ENCODE measurements around the gene SEPHS1.
A peak's percentile ranks its signal among the peaks of the same experiment; 100 is the strongest.

SEPHS1 gene

DNA sequence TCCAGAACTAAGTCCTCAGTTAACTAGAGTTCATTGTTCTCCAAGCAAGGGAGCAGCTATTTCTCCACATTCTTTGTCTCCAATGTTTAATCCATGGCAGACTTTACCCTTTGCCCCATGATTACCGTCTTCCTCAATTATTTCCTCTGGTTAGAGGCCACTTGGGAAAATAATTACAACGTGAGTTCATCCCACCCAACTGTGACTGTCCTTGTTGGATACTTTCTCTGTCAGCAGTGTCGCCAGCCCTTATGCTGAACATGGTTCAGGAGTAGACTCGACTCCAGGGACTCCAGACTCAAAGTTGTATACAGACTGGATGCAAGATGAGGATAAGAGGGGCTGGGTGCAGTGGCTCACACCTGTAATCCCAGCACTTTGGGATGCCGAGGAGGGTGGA is 17.1 kb upstream of the SEPHS1 start:
- Histone ChIP-seq H3K9me3 (ENCODE audit: insufficient read depth, low read length) (no peaks in the 10 kb centered on the region), H3K4me1 (ENCODE audit: insufficient read depth, insufficient read length) (no peaks in the 10 kb centered on the region), H3K27me3 (ENCODE audit: insufficient read depth, insufficient read length) (no peaks in the 10 kb centered on the region), H3K9ac (ENCODE audit: insufficient read length, low read depth) (no peak overlapping the region), H3K36me3 (ENCODE audit: insufficient read depth, insufficient read length, low read length) (no peaks in the 10 kb centered on the region), H3K4me3 (ENCODE audit: insufficient read length, low read depth) (no peak overlapping the region)
- TF ChIP-seq YY1 (IDR thresholded peaks at IDR 0.05; ENCODE audit: insufficient read depth, insufficient read length) (no peak), SUZ12 (IDR thresholded peaks at IDR 0.05; ENCODE audit: extremely low read depth, insufficient read depth, insufficient read length) (no peak), ZNF274 (IDR thresholded peaks at IDR 0.05; ENCODE audit: low read depth, low read length) (no peak)
- DNase-seq (ENCODE audit: low read depth, low spot score): no peak

- Histone ChIP-seq H3K9me3 (ENCODE audit: insufficient read depth, low read length) (no peaks in the 10 kb centered on the region), H3K27me3 (ENCODE audit: insufficient read depth, insufficient read length) (no peaks in the 10 kb centered on the region), H3K9ac (ENCODE audit: insufficient read length, low read depth) (no peak overlapping the region), H3K4me3 (ENCODE audit: insufficient read length, low read depth) (no peak overlapping the region), H3K36me3 (ENCODE audit: insufficient read depth, insufficient read length, low read length) (no peaks in the 10 kb centered on the region), H3K4me1 (ENCODE audit: insufficient read depth, insufficient read length) (no peaks in the 10 kb centered on the region)
- TF ChIP-seq ZNF274 (IDR thresholded peaks at IDR 0.05; ENCODE audit: low read depth, low read length) (no peak), YY1 (IDR thresholded peaks at IDR 0.05; ENCODE audit: insufficient read depth, insufficient read length) (no peak), SUZ12 (IDR thresholded peaks at IDR 0.05; ENCODE audit: extremely low read depth, insufficient read depth, insufficient read length) (no peak)
- no peak for DNase-seq (ENCODE audit: low read depth, low spot score)
Measured at GRCh38 chr10:13360587-13360986, 12.5 kb upstream of the SEPHS1 start.

- H3K9ac ChIP-seq (ENCODE audit: insufficient read length, low read depth): no peak overlapping the region
- H3K4me1 ChIP-seq (ENCODE audit: insufficient read depth, insufficient read length): peaks cover 6% of the 10 kb centered on the region
- H3K27me3 ChIP-seq (ENCODE audit: insufficient read depth, insufficient read length): no peaks in the 10 kb centered on the region
- no peaks in the 10 kb centered on the region for H3K36me3 ChIP-seq (ENCODE audit: insufficient read depth, insufficient read length, low read length)
- TF ChIP-seq SUZ12 (IDR thresholded peaks at IDR 0.05; ENCODE audit: extremely low read depth, insufficient read depth, insufficient read length) (no peak), YY1 (IDR thresholded peaks at IDR 0.05; ENCODE audit: insufficient read depth, insufficient read length) (no peak), ZNF274 (IDR thresholded peaks at IDR 0.05; ENCODE audit: low read depth, low read length) (no peak)
- H3K9me3 ChIP-seq (ENCODE audit: insufficient read depth, low read length): no peaks in the 10 kb centered on the region
- no peak for DNase-seq (ENCODE audit: low read depth, low spot score)
- H3K4me3 ChIP-seq (ENCODE audit: insufficient read length, low read depth): no peak overlapping the region
Measured at GRCh38 chr10:13356392-13356791, 8.3 kb upstream of the SEPHS1 start.

- Histone ChIP-seq H3K4me1 (ENCODE audit: insufficient read depth, insufficient read length) (peaks cover 6% of the 10 kb centered on the region), H3K4me3 (ENCODE audit: insufficient read length, low read depth) (no peak overlapping the region), H3K9me3 (ENCODE audit: insufficient read depth, low read length) (no peaks in the 10 kb centered on the region), H3K9ac (ENCODE audit: insufficient read length, low read depth) (no peak overlapping the region), H3K36me3 (ENCODE audit: insufficient read depth, insufficient read length, low read length) (no peaks in the 10 kb centered on the region), H3K27me3 (ENCODE audit: insufficient read depth, insufficient read length) (no peaks in the 10 kb centered on the region)
- no peak for DNase-seq (ENCODE audit: low read depth, low spot score)
- no peak for TF ChIP-seq YY1 (IDR thresholded peaks at IDR 0.05; ENCODE audit: insufficient read depth, insufficient read length)
- TF ChIP-seq ZNF274 (IDR thresholded peaks at IDR 0.05; ENCODE audit: low read depth, low read length): no peak
- no peak for TF ChIP-seq SUZ12 (IDR thresholded peaks at IDR 0.05; ENCODE audit: extremely low read depth, insufficient read depth, insufficient read length)
Measured at GRCh38 chr10:13354783-13355182, 6.7 kb upstream of the SEPHS1 start.

DNA sequence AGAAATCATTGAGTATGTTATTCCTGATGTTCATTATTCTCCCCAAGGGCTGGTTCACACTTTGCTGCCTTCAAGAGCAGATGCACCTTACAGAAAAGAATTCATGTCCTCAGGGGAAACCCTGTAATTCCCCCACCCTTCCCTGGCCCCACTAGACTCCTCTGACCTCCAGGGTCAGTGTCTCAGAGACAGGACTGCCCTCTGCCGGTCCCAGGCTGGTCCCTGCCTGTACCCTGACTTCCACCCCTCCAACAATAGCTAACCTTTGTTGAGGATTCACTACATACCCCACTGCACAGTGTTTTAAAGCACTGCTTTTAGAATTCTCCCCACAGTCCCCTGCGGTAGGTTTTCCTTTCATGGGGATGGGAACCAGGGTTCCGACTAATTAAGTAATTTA is 4.4 kb upstream of the SEPHS1 start:
- no peak overlapping the region for H3K9ac ChIP-seq (ENCODE audit: insufficient read length, low read depth)
- H3K9me3 ChIP-seq (ENCODE audit: insufficient read depth, low read length): no peaks in the 10 kb centered on the region
- TF ChIP-seq YY1 (IDR thresholded peaks at IDR 0.05; ENCODE audit: insufficient read depth, insufficient read length): no peak
- TF ChIP-seq ZNF274 (IDR thresholded peaks at IDR 0.05; ENCODE audit: low read depth, low read length): no peak
- no peak for DNase-seq (ENCODE audit: low read depth, low spot score)
- H3K4me1 ChIP-seq (ENCODE audit: insufficient read depth, insufficient read length): peaks cover 6% of the 10 kb centered on the region
- H3K27me3 ChIP-seq (ENCODE audit: insufficient read depth, insufficient read length): no peaks in the 10 kb centered on the region
- no peak overlapping the region for H3K4me3 ChIP-seq (ENCODE audit: insufficient read length, low read depth)
- H3K36me3 ChIP-seq (ENCODE audit: insufficient read depth, insufficient read length, low read length): no peaks in the 10 kb centered on the region

DNA sequence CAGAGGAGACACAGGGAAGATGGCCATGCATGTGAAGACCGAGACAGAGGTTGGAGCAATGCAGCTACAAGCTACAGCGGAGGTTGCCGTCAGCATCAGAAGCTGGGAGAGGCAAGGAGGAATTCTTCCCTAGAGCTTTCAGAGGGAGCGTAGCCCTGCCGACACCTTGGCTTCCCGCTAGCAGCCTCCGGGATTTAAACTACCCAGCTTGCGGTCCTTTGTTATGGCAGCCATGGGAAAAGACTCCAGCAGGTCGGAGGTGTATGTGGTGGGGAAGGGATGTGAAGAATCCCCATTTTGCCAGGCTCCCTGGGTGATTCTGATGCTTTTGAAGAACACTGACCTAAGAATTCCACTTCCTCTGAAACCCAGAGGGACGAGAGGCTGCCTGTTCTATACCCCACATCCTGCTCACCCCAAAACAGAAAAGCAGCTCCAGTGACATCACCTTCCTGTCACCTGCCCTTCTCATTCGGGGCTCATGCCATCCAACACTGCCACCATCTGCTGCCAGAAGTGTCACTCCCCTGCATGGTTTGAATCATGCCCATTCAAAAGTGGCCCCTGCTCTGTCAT is 3.3 kb upstream of the SEPHS1 start:
- DNase-seq (ENCODE audit: low read depth, low spot score): peak; percentile 80
- TF ChIP-seq SUZ12 (IDR thresholded peaks at IDR 0.05; ENCODE audit: extremely low read depth, insufficient read depth, insufficient read length) (no peak), YY1 (IDR thresholded peaks at IDR 0.05; ENCODE audit: insufficient read depth, insufficient read length) (no peak), ZNF274 (IDR thresholded peaks at IDR 0.05; ENCODE audit: low read depth, low read length) (no peak)
- Histone ChIP-seq H3K27me3 (ENCODE audit: insufficient read depth, insufficient read length) (no peaks in the 10 kb centered on the region), H3K36me3 (ENCODE audit: insufficient read depth, insufficient read length, low read length) (no peaks in the 10 kb centered on the region), H3K4me3 (ENCODE audit: insufficient read length, low read depth) (no peak overlapping the region), H3K4me1 (ENCODE audit: insufficient read depth, insufficient read length) (peaks cover 6% of the 10 kb centered on the region), H3K9me3 (ENCODE audit: insufficient read depth, low read length) (no peaks in the 10 kb centered on the region), H3K9ac (ENCODE audit: insufficient read length, low read depth) (peak overlapping the region; percentile 56)

GRCh38 chr10:13349463-13350274 is 1.6 kb upstream of the SEPHS1 start:
- no peaks in the 10 kb centered on the region for H3K27me3 ChIP-seq (ENCODE audit: insufficient read depth, insufficient read length)
- H3K9ac ChIP-seq (ENCODE audit: insufficient read length, low read depth): peak overlapping the region; percentile 97
- peak; percentile 94 for DNase-seq (ENCODE audit: low read depth, low spot score)
- H3K36me3 ChIP-seq (ENCODE audit: insufficient read depth, insufficient read length, low read length): peaks cover 6% of the 10 kb centered on the region
- H3K4me3 ChIP-seq (ENCODE audit: insufficient read length, low read depth): peak overlapping the region; percentile 71
- H3K4me1 ChIP-seq (ENCODE audit: insufficient read depth, insufficient read length): peaks cover 4% of the 10 kb centered on the region
- H3K9me3 ChIP-seq (ENCODE audit: insufficient read depth, low read length): no peaks in the 10 kb centered on the region
- TF ChIP-seq YY1 (IDR thresholded peaks at IDR 0.05; ENCODE audit: insufficient read depth, insufficient read length) (no peak), SUZ12 (IDR thresholded peaks at IDR 0.05; ENCODE audit: extremely low read depth, insufficient read depth, insufficient read length) (no peak), ZNF274 (IDR thresholded peaks at IDR 0.05; ENCODE audit: low read depth, low read length) (no peak)
